NCI-H1436 (cell line): ENCODE data around the gene STEAP2.

Experiments
- DNase-seq: peaks from one replicate; lab custom pipeline; 2025; lab: John Stamatoyannopoulos, UW

The STEAP2 gene

DNA sequence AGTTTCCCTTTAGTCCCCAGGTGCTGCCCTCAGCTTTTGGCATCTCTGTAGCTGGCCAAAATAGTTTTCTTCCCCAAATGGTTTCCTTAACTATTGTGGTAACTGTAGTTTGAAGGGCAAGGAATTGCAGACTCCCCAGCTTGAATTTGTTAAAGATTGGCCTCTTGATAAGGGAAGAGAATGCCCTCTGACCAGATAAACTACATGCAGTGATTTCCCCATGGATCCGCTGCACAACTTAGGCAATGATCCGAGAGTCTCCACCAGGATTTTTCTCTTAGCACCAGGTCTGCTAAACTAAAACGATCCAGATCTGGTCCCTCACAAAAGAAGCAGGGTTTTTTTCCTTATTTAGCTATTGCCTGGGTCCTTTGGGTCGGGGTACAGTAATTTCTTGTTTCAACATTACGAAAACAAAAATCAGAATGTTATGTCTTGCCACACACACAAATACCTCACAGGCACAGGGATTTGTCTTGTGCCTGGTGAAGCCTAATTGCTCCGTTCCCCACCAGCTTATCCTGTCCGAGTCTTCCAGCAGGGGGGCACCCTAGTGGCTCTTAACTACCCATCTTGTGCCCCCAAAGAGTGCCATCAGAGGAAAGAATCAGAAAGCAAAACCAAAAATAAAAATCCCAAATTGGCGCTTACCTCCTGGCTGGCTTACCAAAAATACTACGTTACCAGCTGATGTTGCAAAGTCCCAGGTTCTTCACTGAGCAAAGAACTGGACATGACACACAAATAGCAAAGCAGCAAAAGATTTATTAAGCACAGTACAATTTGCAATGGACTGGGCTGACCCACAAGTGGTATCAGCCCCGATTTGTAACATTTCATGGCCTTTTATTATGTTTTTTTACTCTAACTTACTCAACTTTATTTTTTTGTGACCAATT is 16.4 kb upstream of the STEAP2 start:
- DNase-seq = no peak

DNA sequence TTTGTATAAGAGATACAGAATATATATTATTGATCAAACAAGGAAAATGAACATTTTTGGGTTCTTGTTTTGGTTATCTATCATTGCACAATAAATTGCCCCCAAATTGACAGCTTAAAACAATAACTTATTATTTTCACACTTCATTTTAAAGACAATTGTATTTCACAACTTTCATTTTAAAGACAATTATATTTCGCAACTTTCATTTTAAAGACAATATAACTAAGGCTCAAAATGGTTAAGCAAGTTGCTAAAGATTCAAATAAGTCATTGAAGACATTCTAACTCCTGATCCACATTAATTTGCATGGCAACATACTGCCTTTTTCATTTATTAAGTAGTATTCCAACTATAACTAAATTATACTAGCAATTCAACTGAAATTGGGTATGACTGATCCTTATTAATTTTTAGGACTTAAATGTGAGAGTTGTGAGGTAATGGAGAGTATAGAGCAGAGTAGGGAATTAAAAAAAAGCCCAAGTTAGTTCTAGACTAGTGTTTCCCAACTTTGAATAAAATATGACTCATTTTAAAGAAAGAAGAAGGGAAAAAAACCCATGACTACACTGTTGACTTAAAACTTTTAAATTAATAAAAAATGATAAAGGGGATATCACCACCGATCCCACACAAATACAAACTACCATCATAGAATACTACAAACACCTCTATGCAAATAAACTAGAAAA is 9.9 kb upstream of the STEAP2 start:
- DNase-seq = no peak

DNA sequence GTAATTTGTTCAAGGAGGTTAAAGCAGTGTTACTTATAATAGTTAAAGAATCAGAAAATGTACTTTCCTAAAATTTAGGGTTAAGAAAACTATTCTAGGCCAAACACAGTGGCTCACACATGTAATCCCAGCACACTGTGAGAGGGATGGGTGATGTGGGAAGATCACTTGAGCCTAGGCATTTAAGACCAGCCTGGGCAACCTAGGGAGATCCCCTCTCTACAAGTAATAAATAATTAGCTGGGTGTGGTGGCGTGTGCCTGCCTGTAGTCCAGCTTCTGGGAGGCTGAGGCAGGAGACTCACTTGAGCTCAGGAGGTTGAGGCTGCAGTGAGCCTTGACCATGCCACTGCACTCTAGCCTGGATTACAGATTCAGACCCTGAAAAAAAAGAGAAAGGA is 3.6 kb upstream of the STEAP2 start:
- DNase-seq = no peak

DNA sequence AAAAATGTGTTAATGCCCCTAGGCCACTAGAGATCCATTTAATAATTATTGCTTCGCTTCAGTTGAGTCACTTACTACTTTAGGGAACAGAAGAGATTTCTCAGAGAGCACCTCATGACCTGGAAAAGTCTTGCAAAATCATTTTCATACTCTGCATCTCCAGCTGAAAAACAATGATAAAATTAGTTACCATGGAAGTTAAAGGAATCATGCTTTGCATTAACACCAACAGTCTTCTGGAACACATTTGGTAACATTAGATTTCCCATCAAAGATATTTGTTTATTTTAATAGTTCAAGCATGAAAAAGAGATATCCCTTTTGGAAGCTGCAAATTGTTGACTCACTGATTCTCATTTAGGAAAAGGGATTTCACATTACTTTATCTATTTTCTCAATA is 1.8 kb upstream of the STEAP2 start:
- DNase-seq = no peak

DNA sequence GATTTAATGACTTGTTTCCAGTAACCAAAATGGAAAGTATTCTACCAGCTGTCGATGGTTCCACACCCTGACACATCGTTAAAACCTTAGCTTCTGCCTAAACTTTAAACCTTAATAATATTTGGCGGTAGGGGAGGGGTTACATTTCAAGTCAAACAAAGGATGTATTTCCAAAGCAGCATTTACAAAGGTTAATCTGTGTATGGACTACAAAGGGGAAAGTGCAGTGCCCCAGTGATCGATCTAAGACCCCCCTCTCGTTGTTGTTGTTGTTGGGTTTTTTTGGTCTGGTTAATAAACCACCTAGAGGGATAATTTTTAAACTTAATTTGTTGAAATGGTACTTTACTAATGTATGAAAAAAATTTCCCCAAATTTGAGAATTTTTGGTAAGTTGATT is 1.1 kb upstream of the STEAP2 start:
- no peak for DNase-seq

DNA sequence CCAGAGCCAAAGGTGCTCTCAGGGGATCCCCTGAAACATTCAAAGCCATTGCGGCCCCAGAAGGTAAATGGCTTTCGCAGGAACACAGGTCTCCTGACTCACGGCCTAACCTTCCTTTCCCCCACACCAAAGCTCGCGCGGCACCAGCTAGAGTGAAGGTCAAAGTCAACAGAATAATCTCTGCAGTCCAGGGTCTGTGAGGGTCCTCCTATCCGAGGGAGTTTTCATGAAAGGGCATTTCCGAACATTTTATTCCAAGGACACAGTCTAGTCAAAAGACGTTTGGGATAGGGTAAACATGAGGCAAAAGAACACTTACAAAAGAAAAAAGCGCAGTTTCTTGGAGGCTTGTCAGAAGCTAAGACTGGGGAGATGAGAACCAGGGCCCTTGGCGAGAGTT is 559 bp upstream of the STEAP2 start:
- no peak for DNase-seq

DNA sequence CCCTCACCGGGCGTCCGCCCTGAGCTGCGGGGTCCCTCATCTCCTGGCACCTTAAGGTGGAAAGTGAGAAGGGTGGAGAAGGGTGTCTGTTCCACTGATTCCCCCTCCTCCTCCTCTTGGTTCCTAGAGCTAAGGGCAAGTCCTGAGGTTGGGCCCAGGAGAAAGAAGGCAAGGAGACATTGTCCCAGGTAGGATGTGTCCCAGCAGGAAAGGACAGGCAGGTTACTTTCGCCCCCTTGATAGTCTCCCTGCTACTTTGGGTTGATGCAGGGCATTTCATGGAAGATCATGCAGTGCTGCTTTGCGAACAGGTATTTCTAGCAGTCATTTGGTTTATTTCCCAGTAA is 582 bp downstream of the STEAP2 start:
- DNase-seq = no peak

DNA sequence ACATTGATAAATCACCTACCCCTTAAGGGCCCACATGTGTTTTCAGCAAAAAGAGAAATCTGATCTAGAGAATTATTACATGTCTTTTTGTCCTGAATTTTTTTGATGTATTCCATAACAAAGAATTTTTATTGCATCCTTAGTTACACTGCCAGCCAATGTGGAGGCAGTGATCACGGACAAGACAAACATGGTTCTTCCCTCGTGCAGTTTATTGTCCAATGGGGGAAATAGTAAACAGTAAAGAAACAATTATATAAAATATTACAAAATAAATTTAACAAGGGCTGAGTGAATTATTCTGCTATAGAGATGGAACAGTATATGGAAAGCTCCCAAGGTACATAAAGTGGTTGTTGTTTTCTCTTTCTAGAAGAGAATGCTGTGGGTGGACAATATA is 2.0 kb downstream of the STEAP2 start:
- DNase-seq = no peak

DNA sequence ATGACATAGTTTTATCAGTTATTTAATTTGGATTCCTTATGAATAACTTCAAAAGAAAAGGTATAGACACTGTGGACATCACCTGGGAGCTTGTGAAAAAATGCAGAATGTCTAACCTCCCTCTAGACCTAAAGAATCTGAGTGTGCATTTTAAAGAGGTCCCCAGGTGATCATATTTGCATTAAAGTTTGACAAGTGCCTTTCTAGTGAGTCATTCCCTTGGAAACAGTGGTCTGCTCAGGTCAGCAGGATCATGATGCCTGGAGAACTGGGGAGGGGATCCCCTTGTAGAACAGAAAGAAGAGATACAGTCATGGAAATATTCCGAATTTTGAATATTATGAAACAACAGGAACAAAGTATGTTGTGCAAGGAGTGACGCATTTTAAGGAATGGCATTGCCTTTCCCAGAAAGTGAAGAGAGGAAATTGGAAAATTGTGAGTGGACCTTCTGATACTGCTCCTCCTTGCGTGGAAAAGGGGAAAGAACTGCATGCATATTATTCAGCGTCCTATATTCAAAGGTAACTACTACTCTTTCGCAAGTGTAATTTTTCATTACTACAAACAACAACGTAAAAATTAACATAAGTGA is 4.6 kb downstream of the STEAP2 start:
- DNase-seq = no peak

DNA sequence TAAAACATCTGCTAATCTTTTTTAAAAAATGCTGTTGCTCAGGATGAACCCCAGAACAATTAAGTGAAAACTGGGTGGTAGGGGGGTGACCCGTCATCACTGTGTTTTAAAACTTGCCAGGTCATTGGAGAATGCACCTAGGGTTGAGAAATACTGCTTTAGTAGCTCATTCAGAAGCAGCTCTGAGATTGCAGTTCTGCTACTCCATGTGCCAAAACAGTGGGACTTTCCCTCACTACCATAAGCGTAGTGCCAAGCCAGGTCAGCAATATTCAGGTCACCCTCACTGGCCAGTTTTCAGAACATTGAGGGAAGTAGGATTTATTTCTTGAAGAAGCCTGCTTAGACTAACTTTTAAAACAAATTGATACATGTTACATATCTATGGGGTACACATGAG is 5.2 kb downstream of the STEAP2 start:
- DNase-seq = no peak

DNA sequence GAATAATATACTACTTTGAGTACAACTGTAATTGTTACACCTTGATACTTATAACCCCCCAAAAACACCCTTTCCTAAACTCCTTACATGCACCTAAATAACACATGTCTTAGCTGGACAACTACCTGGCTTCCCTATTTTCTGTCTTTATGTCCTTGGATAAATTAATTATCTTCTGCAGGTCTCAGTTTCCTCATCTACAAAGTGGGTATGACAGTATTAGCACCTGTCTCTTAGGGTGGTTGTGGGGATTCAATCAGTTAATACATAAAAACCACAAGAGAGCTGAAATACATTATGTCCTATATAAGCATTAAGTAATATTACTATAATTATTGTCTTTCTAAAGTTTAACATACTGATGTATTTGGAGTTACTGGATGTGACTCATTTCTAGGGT is 10.8 kb downstream of the STEAP2 start:
- DNase-seq = no peak

DNA sequence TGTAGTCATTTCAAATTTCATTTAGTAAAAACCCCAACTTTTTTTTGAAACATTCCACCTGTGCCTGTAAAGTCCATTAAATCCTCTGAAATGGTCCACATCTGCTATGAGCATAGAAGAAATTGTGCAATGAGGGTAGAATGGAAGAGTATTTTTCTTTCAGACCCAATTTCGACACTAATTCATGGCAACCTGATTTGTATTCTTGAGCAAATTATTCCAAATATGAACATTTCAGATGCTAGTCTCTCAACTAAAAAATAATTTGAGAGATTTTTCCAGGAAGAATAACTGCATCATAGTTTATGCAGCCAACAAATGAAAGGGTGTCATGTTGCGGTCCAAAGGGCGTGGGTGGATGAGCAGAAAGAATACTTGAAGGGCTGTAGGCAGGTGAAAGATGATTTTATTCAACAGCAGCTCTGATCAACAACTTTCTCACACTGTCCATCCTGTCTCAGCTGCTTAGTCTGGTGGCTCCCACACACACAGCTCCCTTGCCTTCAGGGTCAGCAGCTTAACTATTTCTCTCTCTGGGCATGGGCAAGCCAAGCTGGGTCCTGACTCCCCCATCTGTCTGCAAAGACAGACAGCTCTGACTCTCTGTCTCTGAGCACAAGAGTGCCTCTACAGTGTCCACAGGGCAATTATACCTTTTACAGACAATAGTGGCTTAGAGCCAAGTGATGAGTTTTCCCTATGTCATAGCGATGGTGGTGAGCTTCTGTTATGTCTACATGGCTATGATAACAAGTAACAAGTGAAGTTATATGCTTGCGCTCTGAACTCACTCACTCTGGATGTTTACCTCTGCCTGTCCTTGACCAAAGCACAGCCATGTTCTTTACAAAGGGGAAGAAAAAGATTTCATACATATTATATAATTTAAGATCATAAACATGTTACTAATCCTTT is 11.5 kb downstream of the STEAP2 start:
- DNase-seq = no peak

DNA sequence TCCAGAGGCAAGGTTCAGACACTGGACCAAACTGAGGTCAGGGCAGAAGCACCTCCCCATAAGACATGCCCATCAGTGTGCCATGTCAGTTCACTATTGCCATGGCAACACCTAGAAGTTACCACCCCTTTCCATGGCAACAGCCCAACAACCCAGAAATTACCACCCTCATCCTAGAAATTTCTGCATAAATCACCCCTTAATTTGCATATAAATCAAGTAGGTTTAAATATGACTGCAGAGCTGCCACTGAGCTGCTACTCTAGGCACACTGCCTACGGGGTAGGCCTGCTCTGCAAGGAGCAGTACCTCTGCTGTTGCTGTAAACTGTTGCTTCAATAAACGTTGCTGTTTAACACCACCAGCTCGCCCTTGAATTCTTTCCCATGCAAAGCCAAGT is 12.7 kb downstream of the STEAP2 start:
- DNase-seq = no peak

DNA sequence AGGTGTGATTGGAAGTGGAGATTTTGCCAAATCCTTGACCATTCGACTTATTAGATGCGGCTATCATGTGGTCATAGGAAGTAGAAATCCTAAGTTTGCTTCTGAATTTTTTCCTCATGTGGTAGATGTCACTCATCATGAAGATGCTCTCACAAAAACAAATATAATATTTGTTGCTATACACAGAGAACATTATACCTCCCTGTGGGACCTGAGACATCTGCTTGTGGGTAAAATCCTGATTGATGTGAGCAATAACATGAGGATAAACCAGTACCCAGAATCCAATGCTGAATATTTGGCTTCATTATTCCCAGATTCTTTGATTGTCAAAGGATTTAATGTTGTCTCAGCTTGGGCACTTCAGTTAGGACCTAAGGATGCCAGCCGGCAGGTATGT is 13.6 kb downstream of the STEAP2 start:
- DNase-seq = no peak

DNA sequence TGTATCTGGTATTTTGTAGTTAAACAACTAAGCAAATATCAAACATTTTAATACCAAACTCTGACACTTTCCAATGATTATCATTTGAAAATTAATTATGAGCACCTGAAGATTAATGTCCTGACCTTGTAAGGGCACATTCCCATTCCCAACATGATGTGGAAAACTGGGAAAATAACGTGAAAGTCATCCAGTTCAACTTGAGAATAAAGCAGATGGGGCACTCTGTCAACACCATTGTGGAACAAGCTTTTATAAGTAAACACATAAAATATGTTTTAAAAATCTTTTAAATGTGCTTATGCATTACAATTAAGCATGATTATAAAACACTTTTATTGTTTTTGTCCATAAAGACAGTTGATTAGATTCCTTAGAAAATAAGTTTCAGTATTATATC is 14.1 kb downstream of the STEAP2 start:
- DNase-seq = no peak

DNA sequence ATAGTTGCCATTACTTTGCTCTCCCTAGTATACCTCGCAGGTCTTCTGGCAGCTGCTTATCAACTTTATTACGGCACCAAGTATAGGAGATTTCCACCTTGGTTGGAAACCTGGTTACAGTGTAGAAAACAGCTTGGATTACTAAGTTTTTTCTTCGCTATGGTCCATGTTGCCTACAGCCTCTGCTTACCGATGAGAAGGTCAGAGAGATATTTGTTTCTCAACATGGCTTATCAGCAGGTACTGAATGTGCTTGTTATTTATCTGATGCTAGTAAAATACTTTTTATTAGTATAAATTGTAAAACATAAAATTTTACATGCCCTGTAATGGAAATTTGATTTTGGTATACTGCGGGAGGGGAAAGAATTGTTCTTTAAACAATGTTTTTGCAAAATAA is 15.7 kb downstream of the STEAP2 start:
- no peak for DNase-seq

DNA sequence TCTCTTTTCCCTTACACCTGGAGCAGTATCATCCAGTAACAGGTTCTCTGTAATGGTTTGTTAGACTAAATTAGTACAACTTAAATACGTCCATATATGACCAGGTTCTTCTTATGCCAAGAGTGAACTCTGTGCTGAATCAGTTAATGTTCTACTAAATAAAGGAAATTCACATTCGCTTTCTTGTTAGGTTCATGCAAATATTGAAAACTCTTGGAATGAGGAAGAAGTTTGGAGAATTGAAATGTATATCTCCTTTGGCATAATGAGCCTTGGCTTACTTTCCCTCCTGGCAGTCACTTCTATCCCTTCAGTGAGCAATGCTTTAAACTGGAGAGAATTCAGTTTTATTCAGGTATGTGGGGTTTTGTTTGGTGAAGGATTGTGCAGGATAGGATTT is 18.1 kb downstream of the STEAP2 start:
- no peak for DNase-seq

DNA sequence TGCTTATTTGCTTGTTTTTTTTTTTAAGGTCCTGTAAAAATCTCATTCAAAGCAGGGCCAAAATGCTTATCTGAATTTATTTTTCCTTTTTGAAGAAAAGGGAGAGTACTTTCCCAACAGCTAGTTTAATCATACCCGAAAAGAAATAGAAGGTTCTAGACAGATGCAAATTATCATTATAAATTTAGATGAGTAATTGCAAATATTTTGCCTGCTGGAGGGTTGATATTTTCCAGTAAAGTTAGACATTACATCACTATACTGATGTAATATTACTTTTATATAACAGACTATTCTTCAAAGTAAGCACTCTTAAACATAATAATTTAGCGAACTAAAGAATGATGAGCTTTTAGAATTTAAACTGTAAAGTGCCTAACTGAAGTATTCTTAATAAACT is 19.3 kb downstream of the STEAP2 start:
- no peak for DNase-seq

DNA sequence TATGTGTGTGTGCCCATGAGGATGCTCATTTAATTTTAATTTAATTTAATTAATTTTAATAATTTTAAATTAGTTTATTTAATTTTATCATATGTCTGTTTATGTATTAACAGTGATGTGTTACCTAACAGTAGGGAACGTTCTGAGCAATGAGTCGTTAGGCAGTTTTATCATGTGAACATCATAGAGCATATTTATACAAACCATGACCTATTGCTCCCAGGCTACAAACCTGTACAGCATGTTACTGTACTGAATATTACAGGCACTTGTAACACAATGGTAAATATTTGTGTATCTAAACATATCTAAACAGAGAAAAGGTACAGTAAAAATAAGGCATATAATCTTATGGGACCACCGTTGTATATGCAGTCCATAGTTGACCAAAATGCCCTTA is 19.8 kb downstream of the STEAP2 start:
- DNase-seq = no peak

DNA sequence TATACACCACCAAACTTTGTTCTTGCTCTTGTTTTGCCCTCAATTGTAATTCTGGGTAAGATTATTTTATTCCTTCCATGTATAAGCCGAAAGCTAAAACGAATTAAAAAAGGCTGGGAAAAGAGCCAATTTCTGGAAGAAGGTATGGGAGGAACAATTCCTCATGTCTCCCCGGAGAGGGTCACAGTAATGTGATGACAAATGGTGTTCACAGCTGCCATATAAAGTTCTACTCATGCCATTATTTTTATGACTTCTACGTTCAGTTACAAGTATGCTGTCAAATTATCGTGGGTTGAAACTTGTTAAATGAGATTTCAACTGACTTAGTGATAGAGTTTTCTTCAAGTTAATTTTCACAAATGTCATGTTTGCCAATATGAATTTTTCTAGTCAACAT is 20.9 kb downstream of the STEAP2 start:
- no peak for DNase-seq

DNA sequence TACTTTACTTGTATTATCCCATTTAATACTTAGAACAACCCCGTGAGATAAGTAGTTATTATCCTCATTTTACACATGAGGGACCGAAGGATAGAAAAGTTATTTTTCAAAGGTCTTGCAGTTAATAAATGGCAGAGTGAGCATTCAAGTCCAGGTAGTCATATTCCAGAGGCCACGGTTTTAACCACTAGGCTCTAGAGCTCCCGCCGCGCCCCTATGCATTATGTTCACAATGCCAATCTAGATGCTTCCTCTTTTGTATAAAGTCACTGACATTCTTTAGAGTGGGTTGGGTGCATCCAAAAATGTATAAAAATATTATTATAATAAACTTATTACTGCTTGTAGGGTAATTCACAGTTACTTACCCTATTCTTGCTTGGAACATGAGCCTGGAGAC is 22.0 kb downstream of the STEAP2 start:
- DNase-seq = no peak

DNA sequence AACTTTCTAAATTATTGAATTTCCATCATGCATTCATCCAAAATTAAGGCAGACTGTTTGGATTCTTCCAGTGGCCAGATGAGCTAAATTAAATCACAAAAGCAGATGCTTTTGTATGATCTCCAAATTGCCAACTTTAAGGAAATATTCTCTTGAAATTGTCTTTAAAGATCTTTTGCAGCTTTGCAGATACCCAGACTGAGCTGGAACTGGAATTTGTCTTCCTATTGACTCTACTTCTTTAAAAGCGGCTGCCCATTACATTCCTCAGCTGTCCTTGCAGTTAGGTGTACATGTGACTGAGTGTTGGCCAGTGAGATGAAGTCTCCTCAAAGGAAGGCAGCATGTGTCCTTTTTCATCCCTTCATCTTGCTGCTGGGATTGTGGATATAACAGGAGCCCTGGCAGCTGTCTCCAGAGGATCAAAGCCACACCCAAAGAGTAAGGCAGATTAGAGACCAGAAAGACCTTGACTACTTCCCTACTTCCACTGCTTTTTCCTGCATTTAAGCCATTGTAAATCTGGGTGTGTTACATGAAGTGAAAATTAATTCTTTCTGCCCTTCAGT is 25.3 kb downstream of the STEAP2 start:
- no peak for DNase-seq
